B cell (primary cell): Measurements from ENCODE around the gene ANO2.

ENCODE experiments used
- CTCF ChIP-seq: fragments of 200-600 bp; IDR thresholded peaks from one replicate; pipeline ENCODE4 v1.8.0; 2022; ENCODE audit warnings: antibody characterized with exemption, mild to moderate bottlenecking
- EZH2 ChIP-seq: IDR thresholded peaks from 2 replicates; pipeline ENCODE4 v1.6.1; 2012; ENCODE audit warnings: borderline replicate concordance, low read depth, mild to moderate bottlenecking, moderate library complexity, low read length; ENCODE audit not compliant: insufficient read depth, poor library complexity, severe bottlenecking

- TF ChIP-seq CTCF (peak; percentile 95), EZH2 (no peak)
Measured at GRCh38 chr12:5988659-5989116, 43.6 kb upstream of the ANO2 start.
